Measurements from ENCODE around the gene TRIM24. TPM values are rescaled to one million over a fixed set of nuclear protein-coding genes. Genes with fewer than 3 reads are reported as not detected.
A peak's percentile ranks its signal among the peaks of the same experiment; 100 is the strongest.

Gene TRIM24
- total RNA-seq, 1 experiment from 2014 or later, result 25.9 TPM

DNA sequence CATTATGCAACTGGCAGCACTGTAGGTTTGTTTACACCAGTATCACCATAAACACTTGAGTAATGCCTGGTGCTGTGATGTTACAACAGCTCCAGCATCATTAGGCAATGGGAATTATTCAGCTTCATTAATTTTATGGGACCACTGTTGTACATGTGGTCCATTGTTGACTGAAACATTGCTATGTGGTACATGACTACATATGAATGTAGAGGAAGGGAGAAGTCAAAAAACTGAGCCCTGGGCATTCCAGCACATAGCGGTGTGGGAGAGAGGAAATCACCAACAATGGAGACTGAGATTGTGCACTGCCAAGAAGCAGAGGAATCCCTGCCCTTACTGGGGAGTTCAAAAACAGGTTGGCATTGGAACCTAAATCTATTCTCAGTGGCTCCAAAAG, 89.0 kb downstream of the TRIM24 start:
- H3K36me3 ChIP-seq (ENCODE audit: insufficient read depth, low read length, poor library complexity, severe bottlenecking), result peaks cover 12% of the 10 kb centered on the region
- no peaks in the 10 kb centered on the region for H3K27me3 ChIP-seq (replicated peaks; ENCODE audit: insufficient read depth, low read depth, low read length, poor library complexity)
- no peaks in the 10 kb centered on the region for H3K4me1 ChIP-seq (ENCODE audit: insufficient read depth, low read length, poor library complexity, severe bottlenecking)
- peak; percentile 5 for DNase-seq (ENCODE audit: low spot score)
- intact Hi-C loops (cut with micrococcal nuclease; ENCODE audit: unreplicated experiment), result no loop called here
- POLR2A ChIA-PET (ENCODE audit: low non-redundant PET), result no interaction called here
- no peak overlapping the region for H3K4me3 ChIP-seq (ENCODE audit: low read depth, low read length, poor library complexity, severe bottlenecking)
- TF ChIP-seq, protein P1, sequence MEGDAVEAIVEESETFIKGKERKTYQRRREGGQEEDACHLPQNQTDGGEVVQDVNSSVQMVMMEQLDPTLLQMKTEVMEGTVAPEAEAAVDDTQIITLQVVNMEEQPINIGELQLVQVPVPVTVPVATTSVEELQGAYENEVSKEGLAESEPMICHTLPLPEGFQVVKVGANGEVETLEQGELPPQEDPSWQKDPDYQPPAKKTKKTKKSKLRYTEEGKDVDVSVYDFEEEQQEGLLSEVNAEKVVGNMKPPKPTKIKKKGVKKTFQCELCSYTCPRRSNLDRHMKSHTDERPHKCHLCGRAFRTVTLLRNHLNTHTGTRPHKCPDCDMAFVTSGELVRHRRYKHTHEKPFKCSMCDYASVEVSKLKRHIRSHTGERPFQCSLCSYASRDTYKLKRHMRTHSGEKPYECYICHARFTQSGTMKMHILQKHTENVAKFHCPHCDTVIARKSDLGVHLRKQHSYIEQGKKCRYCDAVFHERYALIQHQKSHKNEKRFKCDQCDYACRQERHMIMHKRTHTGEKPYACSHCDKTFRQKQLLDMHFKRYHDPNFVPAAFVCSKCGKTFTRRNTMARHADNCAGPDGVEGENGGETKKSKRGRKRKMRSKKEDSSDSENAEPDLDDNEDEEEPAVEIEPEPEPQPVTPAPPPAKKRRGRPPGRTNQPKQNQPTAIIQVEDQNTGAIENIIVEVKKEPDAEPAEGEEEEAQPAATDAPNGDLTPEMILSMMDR (conservative IDR thresholded peaks at IDR 0.05; ENCODE audit: low read depth, low read length), result no peak
- no peak for TF ChIP-seq EZH2 (IDR thresholded peaks at IDR 0.05; ENCODE audit: borderline replicate concordance, low read depth, low read length, poor library complexity, severe bottlenecking)
- no TSS peak for BruUV-seq (replicated peaks)
- H3K9me3 ChIP-seq (ENCODE audit: low read depth, low read length, poor library complexity, severe bottlenecking), result no peaks in the 10 kb centered on the region
- CTCF ChIA-PET, result no interaction called here
- no peak overlapping the region for H3K27ac ChIP-seq (ENCODE audit: low read depth, low read length, poor library complexity, severe bottlenecking)

- intact Hi-C loops (cut with micrococcal nuclease; ENCODE audit: unreplicated experiment), result no loop called here
- ChIA-PET POLR2A (ENCODE audit: low non-redundant PET) (no interaction called here), CTCF (no interaction called here)
- Histone ChIP-seq H3K27ac (ENCODE audit: low read depth, low read length, poor library complexity, severe bottlenecking) (no peak overlapping the region), H3K9me3 (ENCODE audit: low read depth, low read length, poor library complexity, severe bottlenecking) (no peaks in the 10 kb centered on the region), H3K36me3 (ENCODE audit: insufficient read depth, low read length, poor library complexity, severe bottlenecking) (peaks cover 21% of the 10 kb centered on the region), H3K27me3 (replicated peaks; ENCODE audit: insufficient read depth, low read depth, low read length, poor library complexity) (no peaks in the 10 kb centered on the region), H3K4me1 (ENCODE audit: insufficient read depth, low read length, poor library complexity, severe bottlenecking) (no peaks in the 10 kb centered on the region), H3K4me3 (ENCODE audit: low read depth, low read length, poor library complexity, severe bottlenecking) (no peak overlapping the region)
- no peak for DNase-seq (ENCODE audit: low spot score)
- no TSS peak for BruUV-seq (replicated peaks)
- TF ChIP-seq, protein P1 (conservative IDR thresholded peaks at IDR 0.05; ENCODE audit: low read depth, low read length), result no peak
- no peak for TF ChIP-seq EZH2 (IDR thresholded peaks at IDR 0.05; ENCODE audit: borderline replicate concordance, low read depth, low read length, poor library complexity, severe bottlenecking)
Observed at GRCh38 chr7:138550337-138550736, 90.3 kb downstream of the TRIM24 start.

DNA sequence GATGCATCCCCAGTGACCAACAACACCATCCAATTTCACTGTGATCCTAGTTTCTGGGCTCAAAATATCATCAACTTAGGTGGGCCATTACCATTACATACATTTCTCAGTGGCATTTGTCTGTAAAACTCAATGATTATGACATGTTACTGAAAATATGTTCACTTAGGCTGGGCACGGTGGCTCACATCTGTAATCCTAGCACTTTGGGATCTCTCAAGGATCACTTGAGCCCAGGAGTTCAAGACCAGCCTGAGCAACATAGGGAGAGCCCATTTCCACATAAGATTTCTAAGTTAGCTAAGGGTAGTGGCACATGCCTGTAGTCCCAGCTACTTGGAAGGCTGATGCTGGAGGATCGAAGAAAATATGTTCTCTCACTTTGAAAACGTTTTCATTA, 91.0 kb downstream of the TRIM24 start:
- intact Hi-C loops (cut with micrococcal nuclease; ENCODE audit: unreplicated experiment), result no loop called here
- no peak overlapping the region for H3K27ac ChIP-seq (ENCODE audit: low read depth, low read length, poor library complexity, severe bottlenecking)
- no peaks in the 10 kb centered on the region for H3K27me3 ChIP-seq (replicated peaks; ENCODE audit: insufficient read depth, low read depth, low read length, poor library complexity)
- H3K4me1 ChIP-seq (ENCODE audit: insufficient read depth, low read length, poor library complexity, severe bottlenecking), result no peaks in the 10 kb centered on the region
- peaks cover 5% of the 10 kb centered on the region for H3K9me3 ChIP-seq (ENCODE audit: low read depth, low read length, poor library complexity, severe bottlenecking)
- no peak overlapping the region for H3K4me3 ChIP-seq (ENCODE audit: low read depth, low read length, poor library complexity, severe bottlenecking)
- H3K36me3 ChIP-seq (ENCODE audit: insufficient read depth, low read length, poor library complexity, severe bottlenecking), result peaks cover 28% of the 10 kb centered on the region
- BruUV-seq (replicated peaks), result no TSS peak
- no peak for DNase-seq (ENCODE audit: low spot score)
- CTCF ChIA-PET, result no interaction called here
- POLR2A ChIA-PET (ENCODE audit: low non-redundant PET), result no interaction called here
- no peak for TF ChIP-seq EZH2 (IDR thresholded peaks at IDR 0.05; ENCODE audit: borderline replicate concordance, low read depth, low read length, poor library complexity, severe bottlenecking)
- TF ChIP-seq, protein P1 (conservative IDR thresholded peaks at IDR 0.05; ENCODE audit: low read depth, low read length), result no peak

Measured in A673 (cell line).